Measurements from ENCODE around the gene FAM222A.

FAM222A gene

DNA sequence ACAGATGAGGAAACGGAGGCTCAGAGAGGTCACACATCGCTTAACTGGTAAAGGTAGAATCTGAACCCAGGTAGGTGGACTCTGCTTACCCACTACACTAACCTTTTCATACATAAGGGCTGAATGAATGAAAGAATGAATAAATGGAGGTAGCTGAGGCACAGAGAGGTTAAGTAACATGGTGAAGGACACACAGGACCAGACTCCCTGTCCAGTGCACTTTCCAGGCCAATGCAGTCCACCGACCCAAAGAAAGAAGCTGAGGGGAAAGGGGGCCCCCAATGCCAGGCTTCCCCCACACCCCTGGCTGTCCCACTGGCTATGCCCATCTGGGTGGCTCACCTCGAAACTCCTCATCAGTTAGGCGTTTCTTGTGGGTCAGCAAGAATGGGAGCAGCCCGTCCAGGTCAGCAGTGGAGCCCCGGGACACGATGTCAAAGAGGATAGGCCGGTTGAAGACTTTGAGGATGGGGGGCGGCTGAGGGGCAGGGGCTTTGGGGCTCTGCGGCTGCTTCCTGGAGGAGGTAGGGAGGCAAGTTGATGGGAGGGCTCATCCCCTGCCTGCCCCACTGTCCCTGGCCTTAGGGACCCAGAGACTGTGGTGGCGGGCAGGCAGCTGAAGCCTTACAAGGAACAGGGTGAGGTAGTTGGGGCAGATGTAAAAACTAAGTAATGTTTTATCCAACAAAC, 94.5 kb downstream of the FAM222A start:
- no peak for DNase-seq

DNA sequence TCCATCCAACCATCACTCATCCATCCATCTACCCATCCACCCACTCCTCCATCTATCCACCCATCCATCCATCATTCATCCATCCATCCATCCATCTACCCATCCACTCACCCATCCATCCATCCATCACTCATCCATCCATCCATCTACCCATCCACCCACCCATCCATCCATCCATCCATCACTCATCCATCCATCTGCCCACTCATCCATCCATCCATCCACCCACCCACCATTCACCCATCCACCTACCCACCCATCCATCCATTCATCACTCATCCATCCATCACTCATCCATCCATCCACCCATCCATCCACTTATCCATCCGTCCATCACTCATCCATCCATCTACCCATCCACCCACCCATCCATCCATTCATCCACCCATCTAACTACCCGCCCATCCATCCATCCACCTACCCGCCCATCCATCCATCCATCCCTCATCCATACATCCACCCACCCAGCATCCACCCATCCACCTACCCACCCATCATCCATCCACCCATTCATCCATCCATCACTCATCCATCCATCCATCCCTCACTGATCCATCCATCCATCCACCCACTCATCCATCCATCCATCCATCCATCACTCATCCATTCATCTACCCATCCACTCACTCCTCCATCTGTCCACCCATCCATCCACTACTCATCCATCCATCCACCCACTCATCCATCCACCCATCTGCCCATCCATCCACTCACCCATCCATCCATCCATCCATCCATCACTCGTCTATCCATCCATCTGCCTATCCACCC, 95.4 kb downstream of the FAM222A start:
- no peak for DNase-seq

DNA sequence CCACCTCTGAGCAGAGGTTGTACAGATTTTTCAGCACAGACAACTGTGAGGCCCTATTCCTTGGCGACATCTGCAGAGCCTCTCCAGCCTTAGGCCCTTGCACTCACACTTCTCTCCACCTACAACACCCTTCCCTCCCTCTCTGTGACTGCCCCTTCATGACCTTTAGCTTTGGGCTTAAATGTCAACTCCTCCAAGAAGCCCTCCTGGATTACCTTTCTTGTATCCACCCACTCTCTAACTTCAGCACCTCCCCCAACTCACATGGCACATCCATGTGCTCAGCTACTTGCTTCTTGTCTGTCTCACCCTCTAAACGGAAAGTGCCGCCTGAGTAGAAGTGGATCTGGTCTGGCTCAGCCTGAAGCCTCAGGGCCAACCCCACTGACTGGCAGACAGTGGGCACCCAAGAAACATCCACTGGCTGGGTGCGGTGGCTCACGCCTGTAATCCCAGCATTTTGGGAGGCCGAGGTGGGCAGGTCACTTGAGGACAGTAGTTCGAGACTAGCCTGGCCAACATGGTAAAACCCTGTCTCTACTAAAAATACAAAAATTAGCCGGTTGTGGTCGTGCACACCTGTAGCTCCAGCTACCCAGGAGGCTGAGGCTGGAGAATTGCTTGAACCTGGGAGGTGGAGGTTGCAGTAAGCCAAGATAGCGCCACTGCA, 97.5 kb downstream of the FAM222A start:
- no peak for DNase-seq

DNA sequence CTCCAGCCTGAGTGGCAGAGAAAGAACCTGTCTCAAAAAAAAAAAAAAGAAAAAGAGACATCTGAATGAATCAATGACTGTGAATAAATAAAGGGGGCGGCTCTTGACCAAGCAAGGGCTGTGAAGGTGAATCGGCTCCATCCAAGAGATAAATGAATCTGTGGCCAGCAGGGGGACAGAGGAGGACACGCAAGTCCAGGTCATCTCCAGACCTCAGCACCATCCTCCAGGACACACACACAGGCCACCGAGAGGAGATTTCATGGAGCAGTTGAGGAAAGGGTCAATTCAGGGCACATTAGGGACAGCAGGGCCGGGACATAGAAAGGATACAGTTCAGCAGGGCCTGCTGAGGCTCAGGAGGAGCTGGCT, 98.0 kb downstream of the FAM222A start:
- DNase-seq, result no peak

DNA sequence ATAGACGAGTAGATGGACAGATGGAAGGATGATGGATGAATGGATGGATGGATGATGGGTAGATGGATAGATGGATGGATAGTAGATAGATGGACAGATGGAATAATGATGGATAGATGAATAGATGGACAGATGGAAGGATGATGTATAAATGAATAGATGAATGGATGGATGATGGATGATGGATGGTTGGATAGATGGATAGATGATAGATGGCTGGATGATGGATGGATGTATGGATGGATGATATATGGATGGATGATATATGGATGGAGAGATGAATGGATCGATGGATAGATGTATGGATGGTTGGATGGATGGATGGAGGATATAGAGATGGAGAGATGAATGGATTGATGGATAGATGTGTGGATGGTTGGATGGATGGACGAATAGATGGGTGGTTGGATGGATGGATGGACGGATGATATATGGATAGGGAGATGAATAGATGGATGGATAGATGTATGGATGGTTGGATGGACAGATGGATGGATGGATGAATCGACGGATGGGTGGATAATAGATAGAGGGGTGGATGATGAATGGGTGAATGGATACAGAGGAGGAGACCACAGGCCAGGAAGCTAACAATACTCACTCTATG, 100.3 kb downstream of the FAM222A start:
- DNase-seq, result no peak

DNA sequence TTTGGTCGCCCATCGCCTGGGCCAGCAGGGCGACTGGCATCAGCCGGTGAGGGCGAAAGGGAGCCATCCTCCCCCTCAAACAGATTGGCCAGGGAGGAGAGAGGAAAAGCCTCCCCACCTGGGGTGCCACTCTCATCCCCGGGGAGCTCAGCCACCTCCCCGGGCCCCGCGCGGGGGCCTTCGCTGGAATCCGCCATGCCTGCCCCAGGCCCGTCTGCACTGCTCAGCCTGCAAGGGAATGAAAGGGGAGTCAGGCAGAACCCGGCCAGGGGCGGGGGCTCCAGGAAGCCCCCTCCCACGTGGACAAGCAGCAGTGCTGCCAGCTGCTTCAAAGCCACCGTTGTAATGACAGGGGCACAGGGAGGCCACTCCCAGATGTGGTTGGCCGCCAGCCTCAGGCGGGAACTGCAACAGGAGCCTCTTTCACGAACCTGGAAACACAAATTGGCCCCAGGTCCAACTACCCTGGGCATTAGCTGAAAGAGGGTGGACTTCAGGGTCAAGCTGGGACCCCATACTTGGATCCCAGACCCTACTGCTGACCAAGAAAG, 101.0 kb downstream of the FAM222A start:
- no peak for DNase-seq

DNA sequence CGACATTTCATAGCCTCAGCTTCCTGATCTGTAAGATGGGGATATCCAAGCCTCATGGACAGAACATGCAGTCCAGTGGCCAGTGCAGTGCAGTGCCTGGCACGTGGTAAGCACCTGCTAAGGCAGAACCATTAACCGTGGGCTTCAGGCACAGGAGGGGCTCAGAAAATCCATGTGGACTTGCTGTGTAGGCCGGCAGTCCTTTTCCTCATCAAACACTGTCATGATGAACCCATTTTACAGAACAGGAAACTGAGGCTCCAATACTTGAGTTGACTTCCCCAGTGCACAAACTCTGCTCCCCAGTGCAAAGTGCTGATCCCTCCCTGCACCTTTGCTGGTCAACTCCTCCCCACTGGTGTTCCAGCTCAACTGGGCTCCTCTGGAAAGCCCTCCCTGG, 101.6 kb downstream of the FAM222A start:
- DNase-seq, result no peak

DNA sequence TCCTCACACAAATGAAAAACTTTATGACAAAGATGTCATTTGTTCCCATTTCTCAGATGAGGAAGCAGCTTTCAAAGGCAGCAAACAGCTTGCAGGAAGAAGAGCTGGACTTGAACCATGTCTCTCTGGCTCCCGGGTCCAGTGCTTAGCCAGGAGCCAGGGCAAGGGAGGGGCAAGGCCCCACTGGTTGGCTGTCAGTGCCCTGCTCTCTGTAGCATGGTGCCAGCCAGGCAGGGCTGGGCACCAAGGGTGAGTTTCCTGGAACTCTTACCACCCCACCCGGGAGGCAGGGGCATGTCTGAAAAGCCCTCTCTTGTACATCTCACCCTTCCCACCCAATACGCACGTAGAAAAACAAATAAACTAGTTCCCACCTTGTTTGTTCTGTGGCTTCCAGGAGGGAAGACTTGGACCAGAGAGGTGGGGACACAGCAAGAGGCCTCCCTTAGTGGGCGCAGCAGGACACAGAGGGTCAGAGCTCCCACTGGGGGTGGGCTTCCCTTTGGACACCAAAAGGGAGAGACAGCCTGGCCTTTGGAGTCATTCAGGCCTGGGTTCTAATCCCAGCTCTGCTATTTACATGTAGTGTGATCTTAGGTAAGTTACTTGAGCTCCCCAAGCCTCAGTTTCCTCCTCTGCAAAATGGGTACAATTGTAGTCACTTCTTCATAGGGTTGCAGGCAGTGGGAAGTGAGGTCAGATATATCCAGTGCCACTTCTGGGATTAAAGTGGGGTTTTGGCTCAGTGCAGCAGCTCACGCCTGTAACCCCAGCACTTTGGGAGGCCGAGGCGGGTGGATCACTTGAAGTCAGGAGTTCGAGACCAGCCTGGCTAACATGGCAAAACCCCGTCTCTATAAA, 102.4 kb downstream of the FAM222A start:
- DNase-seq, result no peak

DNA sequence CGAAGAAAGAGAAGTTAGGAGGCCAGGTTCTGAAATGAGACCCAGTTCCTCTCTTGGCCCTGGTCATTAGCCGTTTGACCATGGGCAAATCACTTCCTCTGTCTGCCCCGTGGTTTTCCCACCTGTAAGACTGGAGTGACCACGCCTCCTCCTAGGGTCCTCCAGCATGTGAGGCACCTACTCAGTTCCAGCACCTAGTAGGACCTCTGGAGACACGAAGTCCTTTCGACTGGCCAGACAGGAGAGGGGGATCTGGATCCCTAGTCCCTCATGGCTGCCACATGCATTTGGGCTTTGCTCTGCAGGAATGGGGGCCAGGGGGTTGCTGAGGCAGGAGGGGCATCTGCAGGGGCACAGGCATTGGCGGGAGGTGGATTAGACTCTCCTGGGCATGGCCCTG, 103.2 kb downstream of the FAM222A start:
- no peak for DNase-seq

DNA sequence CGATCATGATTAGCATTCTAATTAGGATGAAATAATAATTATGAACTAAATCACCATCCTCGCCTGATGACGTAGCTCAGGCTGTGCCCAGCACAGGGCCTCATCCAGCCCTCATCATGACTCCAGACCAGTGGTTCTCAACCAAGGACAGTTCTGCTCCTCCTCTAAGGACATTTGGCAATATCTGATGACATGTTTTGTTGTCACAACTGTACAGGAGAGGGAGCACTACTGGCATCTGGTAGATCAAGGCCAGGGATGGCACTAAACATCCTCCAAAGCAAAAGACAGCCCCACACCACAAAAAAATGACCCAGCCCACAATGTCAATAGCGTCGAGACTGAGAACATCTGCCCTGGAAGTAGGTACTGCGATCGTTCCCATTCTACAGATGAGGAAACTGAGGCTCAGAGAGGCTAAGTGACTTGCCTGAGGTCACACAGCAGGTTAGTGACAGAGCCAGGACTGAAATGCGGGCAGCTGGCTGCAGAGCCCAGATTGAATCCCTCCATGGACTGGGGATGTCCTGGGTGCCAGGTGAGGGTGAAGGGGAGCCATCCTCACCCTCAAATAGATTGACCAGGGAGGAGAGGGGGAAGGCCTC, 104.1 kb downstream of the FAM222A start:
- DNase-seq, result no peak

DNA sequence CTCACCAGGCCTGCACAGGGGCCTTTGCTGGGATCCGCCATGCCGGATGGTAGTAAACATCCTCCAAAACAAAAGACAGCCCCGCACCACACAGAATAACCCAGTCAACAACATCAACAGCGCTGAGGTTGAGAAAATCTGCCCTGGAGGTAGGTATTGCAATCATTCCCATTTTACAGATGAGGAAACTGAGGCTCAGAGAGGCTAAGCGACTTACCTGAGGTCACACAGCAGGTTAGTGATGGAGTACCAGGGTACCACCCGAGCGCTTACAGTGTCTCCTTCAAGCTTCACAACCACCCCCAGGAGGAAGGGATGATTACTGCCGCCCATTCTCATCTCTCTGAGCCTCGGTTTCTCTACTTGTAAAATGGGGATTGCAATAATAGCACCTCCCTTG, 104.6 kb downstream of the FAM222A start:
- no peak for DNase-seq

DNA sequence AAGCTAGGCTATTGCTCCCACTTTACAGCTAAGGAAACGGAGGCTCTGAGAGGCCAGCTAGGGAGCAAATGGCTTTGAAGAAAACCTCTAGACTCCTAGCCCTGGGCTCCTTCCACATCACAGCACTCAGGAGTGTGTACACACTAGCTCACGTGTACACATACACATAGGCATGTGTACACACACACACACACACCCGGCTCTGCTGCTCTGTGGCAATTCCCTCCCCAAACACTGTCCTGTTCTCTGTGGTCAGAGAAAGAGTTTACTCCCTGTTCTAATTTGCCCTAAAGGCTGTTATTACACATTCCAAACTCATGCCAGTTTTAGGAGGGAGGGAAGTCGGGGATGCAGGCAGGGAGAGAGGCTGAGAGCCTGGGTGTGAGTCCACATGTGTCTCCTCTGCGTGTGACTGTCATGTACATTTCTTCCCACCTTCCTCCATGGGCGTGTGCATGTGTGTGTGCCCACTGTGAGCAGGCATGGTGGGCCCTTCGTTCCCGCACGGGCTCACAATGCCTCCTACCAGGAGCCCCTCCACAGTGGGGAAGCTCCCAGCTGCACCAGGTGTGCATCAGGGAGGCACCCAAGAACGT, 105.4 kb downstream of the FAM222A start:
- no peak for DNase-seq

Measured in NCI-H1105 treated with DMSO at 0.1 percent for 48 hours (cell line).